Esophagus muscularis mucosa (tissue), 4 donors: Measurements from ENCODE around the gene NCOA3.

Source experiments
- CTCF ChIP-seq, 3 experiments: fragments of 200-600 bp in 2 of 3; fragments of 450-650 bp in 1 of 3; sonication (generic) in 2 of 3; IDR thresholded peaks; one replicate each; pipeline ENCODE4 v1.5.1; 2017 to 2019; ENCODE audit warnings: antibody characterized with exemption in 3 of 3, mild to moderate bottlenecking in 2 of 3, moderate library complexity in 1 of 3
- EP300 ChIP-seq: sonication (generic); formaldehyde crosslinking; IDR thresholded peaks from one replicate; pipeline ENCODE4 v1.6.1; 2017; ENCODE audit warnings: antibody characterized with exemption
- POLR2A ChIP-seq: fragments of 450-650 bp; IDR thresholded peaks from one replicate; pipeline ENCODE4 v1.6.1; 2017; ENCODE audit warnings: antibody characterized with exemption, moderate library complexity, mild to moderate bottlenecking, low read depth
- POLR2AphosphoS5 ChIP-seq, 2 donors: sonication (generic); formaldehyde crosslinking; IDR thresholded peaks; one replicate each; pipeline ENCODE4 v1.6.1; 2017; ENCODE audit warnings: antibody characterized with exemption in 2 of 2

DNA sequence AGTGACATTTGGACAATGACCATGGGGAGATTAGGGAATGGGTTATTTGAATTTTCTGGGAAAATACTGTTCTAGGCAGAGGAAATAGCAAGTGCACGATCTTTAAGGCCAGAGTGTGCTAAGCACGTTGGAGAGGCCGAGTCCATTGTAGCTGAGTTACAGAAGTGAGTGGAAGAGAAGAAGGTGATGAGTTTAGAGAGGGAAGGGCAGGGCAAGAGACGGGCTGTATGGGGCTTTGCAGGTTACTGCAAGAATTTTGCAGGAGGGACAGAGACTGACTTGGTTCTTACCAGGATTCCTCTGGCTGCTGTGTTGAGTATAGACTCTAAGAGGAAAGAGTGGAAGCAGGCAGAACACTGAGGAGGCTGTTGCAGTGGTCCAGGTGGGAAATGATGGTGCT is 1.1 kb upstream of the NCOA3 start:
- no peak for TF ChIP-seq CTCF (IDR thresholded peaks at IDR 0.05)
- no peak for TF ChIP-seq EP300
- TF ChIP-seq POLR2A: no peak
- TF ChIP-seq POLR2AphosphoS5 (IDR thresholded peaks at IDR 0.05): no peak
